ENCODE measurements around the gene MTA3. TPM values are rescaled to one million over a fixed set of nuclear protein-coding genes. Genes with fewer than 3 reads are reported as not detected.
A peak's percentile ranks its signal among the peaks of the same experiment; 100 is the strongest.

MTA3 gene
- total RNA-seq, 6 experiments from 2014 or later: 6.3 to 13.0 (median 11.4) TPM

DNA sequence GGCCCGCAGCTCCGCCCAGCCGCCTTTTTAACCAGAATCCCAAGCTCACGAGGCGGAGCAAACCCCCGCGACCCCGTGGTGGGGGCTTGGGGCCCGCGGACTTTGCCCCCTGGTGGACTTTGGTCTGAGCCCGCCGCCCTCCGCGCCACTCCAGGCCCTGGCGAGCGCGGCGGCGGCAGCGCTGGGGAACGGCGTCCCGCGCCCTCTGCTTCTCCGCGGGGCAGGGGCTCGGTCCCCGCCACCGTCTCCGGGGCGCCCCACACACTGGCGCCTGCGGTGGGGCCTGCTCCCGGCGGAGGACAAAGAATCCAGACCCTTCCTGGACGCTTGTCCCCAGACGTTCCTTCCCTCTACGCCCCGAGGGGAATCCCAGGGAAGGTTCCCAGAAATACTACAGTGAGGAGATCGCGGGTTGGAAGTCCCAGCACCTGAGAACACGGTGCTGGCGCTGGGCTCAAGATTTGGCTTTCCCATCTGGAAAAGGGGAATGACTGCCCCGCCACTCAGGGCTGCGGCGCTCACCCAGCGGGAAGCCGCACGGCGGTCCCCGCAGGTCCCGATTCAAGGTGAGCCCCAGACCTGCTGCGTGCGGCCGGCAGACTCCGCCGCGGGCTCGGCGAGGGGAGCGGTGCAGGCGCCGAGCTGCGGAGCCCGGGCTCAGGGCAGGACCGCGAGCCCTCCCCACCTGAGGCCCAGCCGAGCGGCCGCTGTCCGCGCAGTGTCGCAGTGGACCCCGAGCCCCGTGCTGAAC is 224.3 kb downstream of the MTA3 start, which contains the start of gene HAAO:
TSS of gene HAAO (minus strand) at position 1 of the 751 bp plus-strand sequence. CDS start 47 bp downstream, outside the sequence.
- no peaks in the 10 kb centered on the region for H3K27me3 ChIP-seq
- DNase-seq: peak in 2 of 3 donors; percentile 93 to 95
- H3K4me1 ChIP-seq: peaks cover 0 to 46% (median 14%) of the 10 kb centered on the region in 4 donors
- H3K27ac ChIP-seq: peak within 1 kb of the TSS; percentile 97 to 98 (median 97)
- intact Hi-C loops (cut with DNase I): no loop called here
- H3K4me3 ChIP-seq: peak within 1 kb of the TSS; percentile 69 to 83 (median 77)
- H3K36me3 ChIP-seq: no peaks in the 10 kb centered on the region
- no peaks in the 10 kb centered on the region for H3K9me3 ChIP-seq
- whole genome bisulfite sequencing (ENCODE audit: insufficient coverage, low coverage, low lambda C conversion rate, missing lambda C conversion rate): 0% methylated on average over 5 of the region's 75 CpGs
- peak; percentile 51 to 70 (median 58) for ATAC-seq
- TF ChIP-seq, protein P1, sequence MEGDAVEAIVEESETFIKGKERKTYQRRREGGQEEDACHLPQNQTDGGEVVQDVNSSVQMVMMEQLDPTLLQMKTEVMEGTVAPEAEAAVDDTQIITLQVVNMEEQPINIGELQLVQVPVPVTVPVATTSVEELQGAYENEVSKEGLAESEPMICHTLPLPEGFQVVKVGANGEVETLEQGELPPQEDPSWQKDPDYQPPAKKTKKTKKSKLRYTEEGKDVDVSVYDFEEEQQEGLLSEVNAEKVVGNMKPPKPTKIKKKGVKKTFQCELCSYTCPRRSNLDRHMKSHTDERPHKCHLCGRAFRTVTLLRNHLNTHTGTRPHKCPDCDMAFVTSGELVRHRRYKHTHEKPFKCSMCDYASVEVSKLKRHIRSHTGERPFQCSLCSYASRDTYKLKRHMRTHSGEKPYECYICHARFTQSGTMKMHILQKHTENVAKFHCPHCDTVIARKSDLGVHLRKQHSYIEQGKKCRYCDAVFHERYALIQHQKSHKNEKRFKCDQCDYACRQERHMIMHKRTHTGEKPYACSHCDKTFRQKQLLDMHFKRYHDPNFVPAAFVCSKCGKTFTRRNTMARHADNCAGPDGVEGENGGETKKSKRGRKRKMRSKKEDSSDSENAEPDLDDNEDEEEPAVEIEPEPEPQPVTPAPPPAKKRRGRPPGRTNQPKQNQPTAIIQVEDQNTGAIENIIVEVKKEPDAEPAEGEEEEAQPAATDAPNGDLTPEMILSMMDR (IDR thresholded peaks at IDR 0.05): peak in 2 of 4 donors; percentile 3 to 13
- TF ChIP-seq POLR2A (IDR thresholded peaks at IDR 0.05): peak; percentile 93

DNA sequence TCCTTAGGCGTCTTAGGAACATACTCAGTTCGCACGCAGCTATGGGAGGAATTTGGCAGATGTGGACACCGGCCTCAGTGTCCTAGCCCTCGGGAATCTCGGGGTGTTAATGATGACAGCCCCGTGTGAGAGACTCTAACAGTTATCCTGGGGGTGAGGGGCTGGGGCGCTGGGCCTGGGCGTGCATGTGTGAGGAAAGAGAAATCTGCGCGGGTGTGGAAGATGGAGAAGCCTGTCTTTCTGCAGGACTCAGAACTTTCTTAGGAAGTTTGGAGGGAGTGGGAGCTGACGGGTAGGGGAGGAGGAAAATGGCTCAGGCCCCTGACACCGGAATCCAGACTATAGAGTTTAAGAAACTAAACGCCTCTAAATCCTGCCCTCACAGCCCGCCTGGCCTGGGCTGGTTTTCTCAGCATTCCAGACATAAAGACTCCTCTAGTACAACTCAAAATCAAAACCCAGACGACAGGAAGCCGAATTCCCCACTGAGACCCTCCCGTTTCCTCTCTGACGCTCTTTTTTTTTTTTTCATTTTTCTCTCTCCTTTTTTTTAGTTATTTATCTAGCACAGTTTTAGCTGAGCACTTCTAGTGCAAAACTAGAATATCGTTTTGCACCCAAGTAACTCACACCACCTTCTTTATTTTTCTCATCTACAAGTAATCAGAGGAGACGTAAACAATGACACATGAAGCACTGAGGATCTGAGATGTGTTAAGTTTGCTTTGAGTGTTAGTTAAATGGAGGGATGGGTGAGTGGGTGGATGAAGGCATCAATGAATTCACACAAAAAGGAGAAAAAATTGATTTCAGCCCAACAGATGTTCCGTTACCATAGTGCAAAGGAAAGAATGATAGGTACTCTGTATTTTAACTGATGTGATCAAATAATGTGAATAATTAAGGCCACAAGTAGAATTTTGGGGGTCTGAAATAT is 225.2 kb downstream of the MTA3 start:
- peak overlapping the region; percentile 97 to 98 (median 97) for H3K27ac ChIP-seq
- intact Hi-C loops (cut with DNase I): no loop called here

DNA sequence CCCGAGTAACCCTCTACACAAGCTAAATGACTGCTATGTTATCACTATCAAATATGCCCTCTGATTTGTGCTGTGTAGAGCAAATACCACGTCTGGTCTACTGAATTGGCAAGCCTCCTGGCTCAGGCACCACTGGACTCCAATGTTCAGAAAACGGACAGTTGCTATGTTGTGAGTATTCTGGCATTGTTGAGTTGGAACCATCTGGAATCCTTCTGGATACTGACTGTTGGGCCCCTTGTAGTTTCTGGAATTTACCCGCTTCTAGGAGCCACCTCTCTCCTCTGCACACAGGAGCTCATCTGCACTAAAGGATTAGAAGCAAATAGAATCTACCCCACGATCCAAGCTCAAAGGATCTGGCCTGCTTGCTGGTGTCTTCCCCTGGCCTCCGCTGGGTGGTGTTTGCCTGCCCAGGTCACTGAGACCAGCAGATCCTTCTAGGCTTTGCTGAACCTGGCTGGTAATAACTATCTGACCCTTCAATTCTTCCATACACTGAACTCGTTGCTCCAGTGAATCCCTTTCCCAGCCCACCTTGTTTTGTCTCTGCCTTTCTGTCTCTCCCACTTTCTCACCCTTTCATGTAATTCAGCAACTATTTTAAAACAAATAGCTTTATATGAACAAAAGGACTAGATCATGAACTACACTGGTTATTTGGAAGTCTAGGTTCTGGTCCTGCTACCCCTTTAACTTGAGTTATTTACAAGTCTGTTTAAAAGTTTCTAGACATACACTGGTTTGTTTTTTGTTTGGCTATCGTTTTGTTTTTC is 226.0 kb downstream of the MTA3 start:
- peak overlapping the region; percentile 69 to 83 (median 77) for H3K4me3 ChIP-seq
- H3K27ac ChIP-seq: peak overlapping the region; percentile 97 to 98 (median 97)
- no peaks in the 10 kb centered on the region for H3K36me3 ChIP-seq
- TF ChIP-seq POLR2A (IDR thresholded peaks at IDR 0.05): peak; percentile 37
- TF ChIP-seq, protein P1 (IDR thresholded peaks at IDR 0.05): peak in 3 of 4 donors; percentile 39 to 56 (median 54)
- H3K4me1 ChIP-seq: peaks cover 0 to 31% (median 7%) of the 10 kb centered on the region in 4 donors
- intact Hi-C loops (cut with DNase I): no loop called here
- ATAC-seq (peak; percentile 62 to 77 (median 64)), DNase-seq (peak; percentile 66 to 82 (median 81))
- no peaks in the 10 kb centered on the region for H3K9me3 ChIP-seq
- WGBS (ENCODE audit: insufficient coverage, low coverage, low lambda C conversion rate, missing lambda C conversion rate): 24% methylated on average over 8 of the region's 8 CpGs
- no peaks in the 10 kb centered on the region for H3K27me3 ChIP-seq

More for the DNA sequence above, 225.2 kb downstream of the MTA3 start:
- H3K36me3 ChIP-seq: no peaks in the 10 kb centered on the region
- ATAC-seq: peak in 3 of 4 donors; percentile 0 to 3 (median 1)
- WGBS (ENCODE audit: insufficient coverage, low coverage, low lambda C conversion rate, missing lambda C conversion rate): 7% methylated on average over 18 of the region's 22 CpGs
- H3K4me3 ChIP-seq: peak overlapping the region; percentile 69 to 83 (median 77)
- peak in 1 of 3 donors; percentile 64 for DNase-seq
- H3K27me3 ChIP-seq: no peaks in the 10 kb centered on the region
- TF ChIP-seq, protein P1 (IDR thresholded peaks at IDR 0.05): no peak
- no peak for TF ChIP-seq POLR2A (IDR thresholded peaks at IDR 0.05)
- peaks cover 0 to 40% (median 11%) of the 10 kb centered on the region in 4 donors for H3K4me1 ChIP-seq
- H3K9me3 ChIP-seq: no peaks in the 10 kb centered on the region

DNA sequence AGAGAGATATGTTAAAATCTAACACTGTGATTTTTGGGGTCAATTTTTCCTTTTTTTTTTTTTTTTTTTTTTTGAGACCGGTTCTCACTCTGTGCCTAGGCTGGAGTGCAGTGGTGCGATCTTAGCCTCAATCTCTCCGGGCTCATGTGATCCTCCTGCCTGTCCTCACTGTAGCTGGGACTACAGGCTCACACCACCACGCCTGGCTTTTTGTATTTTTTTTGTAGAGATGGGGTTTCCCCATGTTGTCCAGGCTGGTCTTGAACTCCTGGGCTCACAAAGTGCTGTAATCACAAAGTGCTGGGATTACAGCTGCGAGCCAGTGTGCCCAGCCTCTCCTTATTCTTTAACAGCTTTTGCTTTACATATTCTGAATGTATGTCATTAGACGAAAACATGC is 226.8 kb downstream of the MTA3 start:
- Histone ChIP-seq H3K4me3 (peak overlapping the region in 2 of 3 donors; percentile 69 to 83), H3K36me3 (no peaks in the 10 kb centered on the region), H3K9me3 (no peaks in the 10 kb centered on the region), H3K27me3 (no peaks in the 10 kb centered on the region), H3K27ac (peak overlapping the region in 2 of 3 donors; percentile 97 to 98), H3K4me1 (peaks cover 0 to 23% (median 3%) of the 10 kb centered on the region in 4 donors)
- no peak for TF ChIP-seq POLR2A (IDR thresholded peaks at IDR 0.05)
- TF ChIP-seq, protein P1 (IDR thresholded peaks at IDR 0.05): no peak
- DNase-seq: no peak
- WGBS (ENCODE audit: insufficient coverage, low coverage, low lambda C conversion rate, missing lambda C conversion rate): 54% methylated on average over 2 of the region's 6 CpGs
- intact Hi-C loops (cut with DNase I): no loop called here
- no peak for ATAC-seq
